GM13976 (cell line): ENCODE measurements around the gene KDM4B.

Source experiments
- DNase-seq: peaks from one replicate; pipeline ENCODE4 v3.0.0; 2012; ENCODE audit warnings: low spot score
- in situ Hi-C: fragments of 300-500 bp; cut with MboI; formaldehyde crosslinking; loops from one replicate; pipeline ENCODE4 v1.12.0; 2022; ENCODE audit warnings: low sequenced_read_pairs, mixed read lengths, inconsistent platforms; ENCODE audit not compliant: unreplicated experiment
- TF ChIP-seq, protein P1 (sequence below): IDR thresholded peaks from 2 replicates; pipeline ENCODE4 v1.5.1; 2012; ENCODE audit warnings: borderline replicate concordance, mild to moderate bottlenecking; ENCODE audit not compliant: insufficient read depth; ENCODE audit errors: extremely low read depth, missing control alignments, control extremely low read depth

The KDM4B gene

DNA sequence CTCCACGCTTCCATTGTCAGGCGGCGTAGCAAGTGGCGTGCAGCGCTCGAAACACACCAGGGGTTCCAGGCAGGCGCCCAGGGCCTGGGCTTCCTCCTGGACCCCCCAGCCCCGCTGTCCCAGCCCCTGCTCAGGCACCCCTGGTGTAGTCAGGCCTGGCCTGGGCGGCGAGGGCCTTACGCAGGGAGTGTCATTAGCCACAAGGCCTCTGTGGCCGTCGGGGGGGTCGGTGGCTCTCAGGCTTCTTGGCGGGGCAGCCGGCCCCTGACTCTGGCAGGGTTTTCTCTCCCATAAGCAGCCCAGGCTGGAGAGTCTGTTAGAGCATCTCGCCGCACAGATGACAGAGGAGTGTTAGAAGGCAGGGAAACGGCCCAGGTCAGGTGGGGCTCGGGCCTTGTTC is 116.7 kb downstream of the KDM4B start:
- DNase-seq: no peak
- TF ChIP-seq, protein P1, sequence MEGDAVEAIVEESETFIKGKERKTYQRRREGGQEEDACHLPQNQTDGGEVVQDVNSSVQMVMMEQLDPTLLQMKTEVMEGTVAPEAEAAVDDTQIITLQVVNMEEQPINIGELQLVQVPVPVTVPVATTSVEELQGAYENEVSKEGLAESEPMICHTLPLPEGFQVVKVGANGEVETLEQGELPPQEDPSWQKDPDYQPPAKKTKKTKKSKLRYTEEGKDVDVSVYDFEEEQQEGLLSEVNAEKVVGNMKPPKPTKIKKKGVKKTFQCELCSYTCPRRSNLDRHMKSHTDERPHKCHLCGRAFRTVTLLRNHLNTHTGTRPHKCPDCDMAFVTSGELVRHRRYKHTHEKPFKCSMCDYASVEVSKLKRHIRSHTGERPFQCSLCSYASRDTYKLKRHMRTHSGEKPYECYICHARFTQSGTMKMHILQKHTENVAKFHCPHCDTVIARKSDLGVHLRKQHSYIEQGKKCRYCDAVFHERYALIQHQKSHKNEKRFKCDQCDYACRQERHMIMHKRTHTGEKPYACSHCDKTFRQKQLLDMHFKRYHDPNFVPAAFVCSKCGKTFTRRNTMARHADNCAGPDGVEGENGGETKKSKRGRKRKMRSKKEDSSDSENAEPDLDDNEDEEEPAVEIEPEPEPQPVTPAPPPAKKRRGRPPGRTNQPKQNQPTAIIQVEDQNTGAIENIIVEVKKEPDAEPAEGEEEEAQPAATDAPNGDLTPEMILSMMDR: no peak
- in situ Hi-C loops: no loop called here

DNA sequence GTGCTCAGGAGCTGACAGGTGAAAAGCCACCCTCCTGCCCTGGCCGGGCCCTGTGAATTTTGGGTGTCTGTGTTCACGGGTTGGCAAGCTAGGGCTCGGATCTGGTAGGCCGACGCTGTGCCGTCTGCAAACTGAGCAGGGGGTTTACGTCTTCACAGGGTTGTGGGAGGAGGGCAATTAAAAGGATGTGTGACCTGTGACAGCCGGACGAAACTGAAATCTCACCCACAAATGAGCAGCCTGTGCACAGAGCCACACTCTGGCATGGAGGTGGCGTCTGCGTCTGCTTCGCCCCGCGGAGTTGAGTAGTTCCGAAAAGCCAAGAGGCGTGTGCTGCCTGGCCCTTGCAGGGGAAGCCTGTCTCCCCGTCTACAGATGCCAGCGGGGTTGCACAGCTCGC is 117.3 kb downstream of the KDM4B start:
- in situ Hi-C loops: no loop called here
- no peak for DNase-seq
- TF ChIP-seq, protein P1: no peak

DNA sequence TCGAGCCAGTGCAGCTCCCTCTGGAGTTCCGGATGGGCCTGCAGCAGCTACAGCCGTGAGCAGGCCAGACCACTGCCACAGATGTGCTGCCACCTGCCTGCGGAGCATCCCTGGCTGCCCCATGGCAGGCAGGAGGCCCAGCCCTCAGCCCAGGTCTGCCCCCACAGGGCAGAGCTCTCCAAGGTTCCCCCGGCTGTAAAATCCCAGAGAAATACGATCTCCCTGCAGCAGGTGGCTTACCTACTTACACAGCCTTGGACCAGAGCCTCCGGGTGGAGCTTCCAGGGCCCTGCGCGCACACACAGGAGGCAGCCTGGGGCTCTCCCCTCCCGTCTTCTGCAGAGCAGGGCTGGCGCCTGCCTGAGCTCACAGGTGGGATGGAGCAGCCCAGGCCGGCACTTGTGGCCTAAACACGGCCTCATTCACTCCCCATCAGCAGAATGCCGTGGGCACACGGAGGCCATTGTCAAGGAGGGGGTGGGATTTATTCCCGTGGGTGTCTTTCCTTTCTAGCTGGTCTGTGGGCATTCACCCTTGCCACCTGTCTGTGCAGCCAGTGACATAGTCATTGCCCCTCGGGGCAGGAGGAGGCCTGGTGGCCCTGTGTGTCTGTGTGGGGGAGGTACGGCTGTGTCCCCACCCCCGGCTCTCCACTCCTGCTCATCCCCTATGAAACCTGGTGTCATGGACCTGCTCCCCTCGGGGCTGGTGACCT is 118.0 kb downstream of the KDM4B start:
- no peak for DNase-seq
- in situ Hi-C loops: no loop called here
- TF ChIP-seq, protein P1: no peak

DNA sequence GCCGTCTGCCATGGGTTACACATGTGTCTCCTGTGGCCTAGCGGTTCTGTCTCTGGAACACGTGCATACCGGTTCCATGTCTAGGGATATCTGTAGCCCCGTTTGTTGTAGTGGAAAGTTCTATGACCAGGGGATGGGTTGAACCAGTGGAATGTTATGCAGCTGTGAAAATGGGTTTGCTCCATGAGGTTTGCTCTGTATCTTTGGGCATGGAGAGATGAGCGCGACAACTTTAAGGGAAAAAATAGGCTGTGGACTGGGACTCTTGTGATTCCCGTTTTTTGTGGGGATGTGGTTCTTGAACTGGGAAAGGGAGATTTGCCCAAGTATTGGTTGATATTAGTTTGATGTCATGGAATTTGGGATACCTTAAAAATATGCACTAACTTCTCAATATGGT is 120.4 kb downstream of the KDM4B start:
- in situ Hi-C loops: no loop called here
- DNase-seq: no peak
- TF ChIP-seq, protein P1: no peak

- no peak for DNase-seq
- TF ChIP-seq, protein P1: no peak
- in situ Hi-C loops: no loop called here
Observed at GRCh38 chr19:5090465-5091017, 121.6 kb downstream of the KDM4B start.

GRCh38 chr19:5091018-5091683 is 122.2 kb downstream of the KDM4B start:
- in situ Hi-C loops: no loop called here
- DNase-seq: no peak
- TF ChIP-seq, protein P1: no peak
